A673 (cell line): ENCODE results near the gene ATP8B1.

Experiments used
- EZH2 ChIP-seq: fragments of 200-600 bp; sonication (generic); IDR thresholded peaks from 2 replicates; pipeline ENCODE4 v1.6.1; 2017; ENCODE audit warnings: borderline replicate concordance, low read depth, mild to moderate bottlenecking, mixed read lengths, antibody characterized with exemption, low read length; ENCODE audit not compliant: poor library complexity, severe bottlenecking
- TF ChIP-seq, protein P1 (sequence below): fragments of 300-800, 200-600 bp; sonication (generic); conservative IDR thresholded peaks from 2 replicates; pipeline ENCODE4 v1.5.1; 2017; ENCODE audit warnings: low read depth, mild to moderate bottlenecking, antibody characterized with exemption, low read length, moderate library complexity, mixed read lengths

DNA sequence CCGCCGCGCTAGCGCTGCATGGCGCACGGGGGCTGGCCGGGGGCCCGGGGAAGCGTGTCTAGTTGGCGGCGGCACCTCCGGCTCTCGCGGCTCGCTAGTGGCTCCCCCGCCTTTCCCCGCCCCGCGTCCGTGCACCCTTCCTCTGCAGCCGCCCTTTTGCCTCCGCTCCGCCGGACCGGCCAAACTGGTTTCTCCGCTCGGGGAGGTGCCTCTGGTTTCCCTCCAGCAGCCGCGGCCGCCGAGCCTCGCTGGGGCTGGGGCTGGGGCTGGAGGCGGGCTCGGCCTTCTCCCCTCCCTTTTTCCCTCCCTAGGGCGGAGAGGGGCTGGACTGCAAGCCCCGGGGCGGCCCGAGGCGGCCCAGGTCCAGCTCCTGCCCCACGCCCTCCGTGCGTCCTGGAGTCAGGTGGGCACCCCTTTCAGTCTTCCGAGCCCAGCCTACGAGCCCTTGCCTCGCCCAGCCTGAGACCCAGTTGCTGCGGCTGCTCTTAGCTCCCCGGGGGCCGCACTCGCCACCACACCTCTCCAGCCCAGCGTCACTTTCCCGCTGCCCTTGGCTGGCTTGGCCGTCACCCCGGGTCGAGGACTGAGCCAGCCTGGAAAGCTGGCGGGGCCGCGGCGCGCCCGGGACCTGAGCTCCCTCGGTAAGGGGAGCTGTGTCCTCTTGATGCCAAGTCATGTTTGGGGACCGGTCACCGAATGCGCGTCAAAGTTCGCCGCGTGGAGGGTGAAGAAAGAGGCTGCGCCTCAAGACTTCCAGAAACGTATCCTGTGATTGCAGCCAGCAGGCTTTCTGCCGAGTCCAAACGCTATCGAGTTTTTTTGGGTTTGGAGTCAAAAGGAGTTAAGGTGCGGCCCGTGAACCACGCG is at the start of gene ATP8B1:
- TF ChIP-seq, protein P1, sequence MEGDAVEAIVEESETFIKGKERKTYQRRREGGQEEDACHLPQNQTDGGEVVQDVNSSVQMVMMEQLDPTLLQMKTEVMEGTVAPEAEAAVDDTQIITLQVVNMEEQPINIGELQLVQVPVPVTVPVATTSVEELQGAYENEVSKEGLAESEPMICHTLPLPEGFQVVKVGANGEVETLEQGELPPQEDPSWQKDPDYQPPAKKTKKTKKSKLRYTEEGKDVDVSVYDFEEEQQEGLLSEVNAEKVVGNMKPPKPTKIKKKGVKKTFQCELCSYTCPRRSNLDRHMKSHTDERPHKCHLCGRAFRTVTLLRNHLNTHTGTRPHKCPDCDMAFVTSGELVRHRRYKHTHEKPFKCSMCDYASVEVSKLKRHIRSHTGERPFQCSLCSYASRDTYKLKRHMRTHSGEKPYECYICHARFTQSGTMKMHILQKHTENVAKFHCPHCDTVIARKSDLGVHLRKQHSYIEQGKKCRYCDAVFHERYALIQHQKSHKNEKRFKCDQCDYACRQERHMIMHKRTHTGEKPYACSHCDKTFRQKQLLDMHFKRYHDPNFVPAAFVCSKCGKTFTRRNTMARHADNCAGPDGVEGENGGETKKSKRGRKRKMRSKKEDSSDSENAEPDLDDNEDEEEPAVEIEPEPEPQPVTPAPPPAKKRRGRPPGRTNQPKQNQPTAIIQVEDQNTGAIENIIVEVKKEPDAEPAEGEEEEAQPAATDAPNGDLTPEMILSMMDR = no peak
- TF ChIP-seq EZH2 = no peak
